NCI-H2029 treated with DMSO at 0.1 percent for 48 hours (cell line): ENCODE measurements around the gene ITGA4.

ENCODE experiments used
- DNase-seq: peaks from one replicate; lab custom pipeline; 2025; lab: John Stamatoyannopoulos, UW

Gene ITGA4

DNA sequence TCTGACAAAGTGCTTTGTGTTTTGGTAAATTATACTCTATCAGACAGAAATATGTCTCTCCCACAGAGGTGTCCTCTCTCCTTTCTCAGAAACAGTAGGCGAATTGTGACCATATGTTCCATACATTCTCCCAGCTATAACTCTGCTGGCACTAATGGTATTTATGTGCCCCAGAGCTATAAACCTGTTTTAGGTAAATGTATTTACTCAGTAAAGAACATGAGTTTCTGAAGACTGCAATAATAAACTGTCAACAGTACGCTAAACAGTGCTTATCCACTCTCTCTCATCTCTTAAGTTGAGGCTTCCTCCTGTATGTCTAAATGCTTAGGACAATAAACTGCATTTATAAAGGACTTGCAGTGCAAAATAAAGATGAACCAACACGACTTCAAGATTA is 58.5 kb downstream of the ITGA4 start:
- no peak for DNase-seq

DNA sequence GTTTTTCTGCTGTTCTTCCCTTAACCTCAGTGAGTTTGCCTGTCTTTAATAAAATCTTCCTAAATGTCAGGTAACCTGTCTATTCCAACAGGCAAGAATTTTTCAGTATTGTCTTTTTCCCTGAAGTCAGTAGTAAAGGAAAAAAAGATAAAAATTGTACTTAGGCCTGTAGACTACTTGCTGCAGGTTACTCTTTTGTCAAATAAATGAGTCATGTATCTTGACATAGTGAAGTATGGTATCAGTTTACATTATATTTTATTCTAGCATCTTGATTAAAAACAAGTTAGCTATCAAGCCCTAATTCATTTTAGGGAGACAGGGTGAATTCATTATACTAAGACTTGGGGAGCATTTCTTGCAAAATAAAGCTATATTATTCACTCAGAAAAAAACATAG is 59.8 kb downstream of the ITGA4 start:
- DNase-seq, result no peak

DNA sequence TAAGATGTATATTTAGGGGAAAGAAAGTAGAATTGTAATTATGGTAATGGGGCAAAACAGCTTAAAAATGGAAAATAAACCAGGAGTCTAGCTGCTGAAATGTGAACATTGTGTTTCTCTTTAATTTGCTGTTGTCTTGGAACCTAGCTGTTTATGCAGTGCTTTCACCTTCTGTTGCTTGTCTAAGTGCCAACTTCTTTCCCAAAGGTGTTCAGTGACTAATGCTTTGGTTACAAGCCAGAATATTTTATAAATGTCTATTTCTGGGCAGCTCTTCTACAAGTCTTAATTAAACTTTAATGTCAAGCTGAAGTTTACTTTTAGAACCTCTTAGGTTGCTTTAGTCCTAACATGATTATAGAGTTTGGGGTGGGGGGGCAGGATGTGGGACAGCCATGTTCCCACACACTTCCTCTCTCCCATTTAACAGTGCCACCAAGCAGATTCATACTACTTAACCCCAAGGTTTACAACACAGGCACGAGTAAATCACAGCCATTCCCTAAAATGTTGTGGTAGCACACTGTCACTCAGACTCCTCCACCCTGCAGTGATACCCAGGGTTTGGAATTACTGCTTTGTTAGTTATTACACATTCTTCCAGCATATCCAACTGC is 60.6 kb downstream of the ITGA4 start:
- no peak for DNase-seq

DNA sequence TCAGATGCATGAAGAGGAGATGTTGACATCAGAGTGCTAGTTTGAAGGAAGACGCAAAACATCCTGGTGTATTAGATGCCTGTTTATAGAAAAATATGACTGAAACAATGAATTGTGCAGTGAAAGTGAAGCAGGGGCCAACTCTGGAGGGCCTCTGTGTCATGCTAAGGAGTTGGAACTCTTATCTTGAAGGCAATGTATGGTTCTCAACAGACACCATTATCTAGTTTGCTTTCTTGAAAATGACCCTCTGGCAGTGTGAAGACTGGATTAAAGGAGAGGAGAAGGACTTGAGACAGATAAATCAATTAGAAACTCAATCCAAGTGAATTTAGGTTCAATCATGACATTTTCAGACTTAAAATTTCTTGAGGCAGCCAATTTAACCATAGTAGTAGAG is 63.1 kb downstream of the ITGA4 start:
- DNase-seq, result no peak

DNA sequence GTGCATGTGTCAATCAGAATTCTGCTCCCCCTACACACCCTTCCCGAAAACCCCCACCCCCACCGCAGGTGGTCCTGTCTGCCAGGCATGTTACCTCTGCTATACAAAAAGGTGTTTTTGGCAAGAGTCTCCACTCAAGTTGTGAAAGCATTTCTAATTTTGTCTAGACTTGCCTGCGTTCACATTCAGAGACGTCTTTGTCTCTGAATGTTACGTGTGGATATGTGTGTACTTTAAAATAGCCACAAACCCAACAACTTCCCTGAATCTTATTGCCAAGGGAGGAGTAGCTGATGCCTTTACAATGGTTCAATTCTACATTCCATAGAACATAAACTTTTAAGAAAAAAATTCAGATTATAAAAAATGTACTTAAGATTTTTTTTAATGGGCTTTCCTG is 66.6 kb downstream of the ITGA4 start:
- no peak for DNase-seq

DNA sequence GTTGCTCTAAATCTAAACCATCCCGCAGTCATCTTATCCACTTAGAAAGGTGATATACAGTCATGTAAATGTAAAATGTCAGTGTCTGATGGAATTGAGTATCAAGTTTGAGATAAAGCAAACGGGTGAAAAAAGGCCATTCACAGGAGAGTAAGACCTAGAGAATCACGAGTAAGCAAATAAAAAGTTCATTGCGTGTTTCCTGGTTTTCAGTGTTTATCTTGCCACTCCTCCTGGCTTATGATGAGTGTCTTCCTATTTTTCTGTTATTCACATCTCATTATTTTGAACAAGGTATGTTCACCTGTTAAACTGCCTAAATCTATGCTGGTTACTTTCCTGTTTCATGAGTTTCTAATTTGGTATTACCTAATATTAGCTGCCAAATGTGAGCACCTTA is 68.8 kb downstream of the ITGA4 start:
- DNase-seq, result no peak

DNA sequence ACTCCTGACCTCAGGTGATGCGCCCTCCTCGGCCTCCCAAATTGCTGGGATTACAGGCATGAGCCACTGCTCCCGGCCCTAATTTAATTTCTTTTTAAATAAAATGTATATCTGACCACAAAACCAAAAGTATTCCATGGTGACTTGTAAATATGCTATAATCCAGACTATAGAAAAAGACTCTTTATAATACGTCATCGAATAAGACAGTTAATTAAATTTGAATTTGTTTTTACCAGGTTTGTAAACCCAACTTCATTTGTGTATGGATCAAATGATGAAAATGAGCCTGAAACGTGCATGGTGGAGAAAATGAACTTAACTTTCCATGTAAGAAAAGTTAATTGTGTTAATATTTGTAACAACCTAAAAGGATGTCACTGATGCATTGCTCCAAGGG is 69.9 kb downstream of the ITGA4 start:
- DNase-seq, result no peak

DNA sequence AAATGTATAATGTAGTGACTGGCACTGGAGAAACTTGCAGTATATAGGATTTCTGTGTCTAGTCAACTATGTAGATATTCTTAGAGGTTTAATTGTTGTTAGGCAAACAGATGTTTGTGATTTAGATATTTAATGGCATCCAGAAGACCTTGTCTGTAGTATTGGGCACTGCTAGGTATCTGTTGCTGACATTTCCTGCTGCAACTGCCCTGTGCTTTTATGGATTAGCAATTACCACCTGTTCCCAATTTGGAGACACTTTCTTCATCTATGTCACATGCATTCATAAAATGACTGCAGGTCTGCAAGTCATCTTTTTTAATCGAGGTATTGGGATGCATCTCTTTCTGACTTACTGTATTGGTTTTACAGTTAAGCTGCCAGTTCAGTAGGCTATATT is 71.3 kb downstream of the ITGA4 start:
- DNase-seq, result no peak

DNA sequence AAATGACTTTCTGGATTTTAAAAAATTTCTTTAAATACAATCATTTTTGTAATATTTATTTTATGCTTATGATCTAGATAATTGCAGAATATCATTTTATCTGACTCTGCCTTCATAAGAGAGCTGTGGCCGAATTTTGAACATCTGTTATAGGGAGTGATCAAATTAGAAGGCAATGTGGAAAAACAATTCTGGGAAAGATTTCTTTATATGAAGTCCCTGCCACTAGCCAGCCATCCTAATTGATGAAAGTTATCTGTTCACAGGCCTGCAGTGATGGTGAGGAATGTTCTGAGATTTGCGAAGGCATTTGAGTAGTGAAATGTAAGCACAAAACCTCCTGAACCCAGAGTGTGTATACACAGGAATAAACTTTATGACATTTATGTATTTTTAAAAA is 79.5 kb downstream of the ITGA4 start:
- no peak for DNase-seq

DNA sequence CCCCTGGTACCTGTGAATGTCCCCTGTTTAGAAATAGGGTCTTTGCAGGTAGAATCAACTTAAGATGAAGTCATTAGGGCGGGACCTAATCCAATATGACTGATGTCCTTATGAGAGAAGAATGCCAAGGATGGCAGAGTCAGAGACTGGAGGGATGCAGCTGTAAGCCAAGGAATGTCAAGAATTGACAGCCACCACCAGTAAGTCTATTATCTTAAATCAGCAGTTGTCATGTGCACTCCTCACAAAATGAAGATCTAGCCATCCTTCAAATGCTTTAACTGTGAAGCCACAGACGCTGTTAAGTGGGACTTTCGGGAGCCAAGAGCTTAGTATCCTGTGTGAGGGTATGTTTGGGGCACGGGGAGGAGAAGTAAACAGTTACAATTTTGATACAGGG is 83.2 kb downstream of the ITGA4 start:
- no peak for DNase-seq

DNA sequence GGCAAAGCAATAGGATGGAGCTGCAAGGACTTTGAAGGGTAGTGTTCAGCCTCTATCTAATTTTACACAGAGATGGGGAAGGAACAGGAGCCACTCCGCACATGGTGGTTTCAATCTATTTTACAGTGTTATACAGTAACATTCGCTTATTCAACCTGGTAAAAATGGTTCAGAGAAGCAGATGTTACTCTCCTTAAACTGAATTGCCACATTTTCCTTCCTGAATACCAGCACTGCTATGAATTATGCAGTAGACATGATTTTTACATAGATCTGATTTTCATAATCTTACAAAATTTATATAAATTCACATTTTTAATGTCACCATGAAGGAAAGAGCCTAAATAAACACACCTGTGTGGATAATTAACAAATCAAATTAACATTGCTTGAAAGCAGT is 85.0 kb downstream of the ITGA4 start:
- no peak for DNase-seq

DNA sequence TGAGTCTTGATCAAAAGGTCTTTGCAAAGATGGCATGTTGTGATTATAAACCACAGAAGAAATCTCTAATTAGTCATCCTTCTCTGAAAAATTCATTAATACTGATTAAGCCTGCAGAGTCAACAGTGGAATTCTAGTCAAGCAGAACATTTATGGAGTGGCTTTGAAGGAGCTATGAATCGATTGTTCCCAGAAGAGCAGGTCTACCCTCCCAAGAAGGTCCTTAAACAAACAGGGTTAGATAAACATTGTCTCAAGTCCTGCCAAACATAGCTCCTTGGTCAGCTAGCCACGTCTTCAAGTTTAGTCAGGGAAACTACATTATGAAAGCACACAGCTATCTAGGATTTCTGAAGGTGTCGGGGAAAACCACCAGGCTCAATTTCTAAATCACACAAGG is 88.9 kb downstream of the ITGA4 start:
- DNase-seq, result no peak

DNA sequence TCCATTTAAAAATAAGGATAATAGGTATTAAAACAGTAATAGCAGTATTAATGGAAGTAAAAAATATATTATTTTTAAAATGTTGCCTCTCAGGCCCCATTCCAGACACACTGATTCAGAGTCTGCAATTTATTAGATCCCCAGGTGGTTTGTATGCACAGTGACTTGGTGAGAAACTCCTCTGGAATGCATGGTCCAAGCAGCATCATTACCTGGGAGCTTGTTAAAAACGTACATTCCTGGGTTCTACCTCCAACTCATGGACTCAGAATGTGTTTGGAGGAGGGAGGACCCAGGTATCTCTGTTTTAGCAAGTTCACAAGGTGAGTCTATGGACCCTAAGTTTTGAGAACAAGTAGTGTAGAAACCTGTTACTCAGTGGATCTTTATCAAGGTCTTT is 95.6 kb downstream of the ITGA4 start:
- no peak for DNase-seq

DNA sequence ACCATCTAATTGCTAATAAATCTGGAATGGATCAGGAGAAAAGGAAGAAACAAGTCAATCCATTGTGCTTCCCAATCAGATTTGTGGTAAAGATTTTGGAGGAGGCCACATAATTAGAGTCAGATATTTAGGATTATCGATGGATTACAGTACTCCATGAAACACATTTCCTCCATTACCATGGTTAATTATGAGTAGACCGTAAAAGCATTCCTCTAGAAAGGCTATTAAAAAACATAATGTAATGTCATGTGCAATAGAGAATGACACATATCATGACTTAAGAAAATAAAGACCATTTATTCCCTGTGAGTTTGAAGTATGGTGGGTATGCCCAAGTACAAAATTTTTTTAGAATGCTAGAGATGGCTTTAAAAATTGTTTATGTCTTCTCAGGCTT is 96.1 kb downstream of the ITGA4 start:
- no peak for DNase-seq

DNA sequence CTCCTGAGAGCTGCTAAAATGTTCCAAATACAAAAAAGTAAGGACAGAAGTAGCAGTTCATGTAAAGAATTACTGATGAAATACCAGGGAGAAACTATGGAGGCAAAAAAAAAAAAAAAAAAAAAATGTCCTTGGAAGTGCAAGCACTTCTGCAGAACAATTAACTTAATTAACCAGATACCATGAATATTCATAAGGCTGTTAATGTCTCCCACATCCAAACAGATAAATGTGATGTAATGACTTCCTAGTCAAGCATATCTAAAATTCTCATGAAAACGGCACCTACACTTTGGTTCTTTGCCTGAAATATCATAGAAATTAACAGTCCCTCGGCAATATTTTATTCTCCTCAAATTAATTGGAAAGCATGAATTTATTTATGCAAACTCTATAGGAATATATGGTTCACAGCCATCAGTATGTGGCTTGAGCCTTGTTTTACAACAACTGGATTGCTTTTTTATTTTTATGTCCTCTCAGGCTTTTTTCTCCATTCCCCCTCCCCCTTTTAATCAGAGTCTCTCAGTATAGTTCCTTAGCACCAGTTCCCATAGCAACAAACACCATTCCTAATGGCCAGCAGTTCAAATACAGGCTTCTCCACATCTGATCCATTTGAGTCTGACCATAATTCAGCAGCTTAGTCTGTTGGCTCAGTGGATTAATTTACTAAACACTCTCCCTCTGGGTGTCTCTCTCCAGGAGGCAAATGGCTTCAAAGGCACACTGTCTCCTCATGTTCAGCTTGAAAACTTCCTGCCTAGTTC is 97.1 kb downstream of the ITGA4 start:
- DNase-seq, result no peak

DNA sequence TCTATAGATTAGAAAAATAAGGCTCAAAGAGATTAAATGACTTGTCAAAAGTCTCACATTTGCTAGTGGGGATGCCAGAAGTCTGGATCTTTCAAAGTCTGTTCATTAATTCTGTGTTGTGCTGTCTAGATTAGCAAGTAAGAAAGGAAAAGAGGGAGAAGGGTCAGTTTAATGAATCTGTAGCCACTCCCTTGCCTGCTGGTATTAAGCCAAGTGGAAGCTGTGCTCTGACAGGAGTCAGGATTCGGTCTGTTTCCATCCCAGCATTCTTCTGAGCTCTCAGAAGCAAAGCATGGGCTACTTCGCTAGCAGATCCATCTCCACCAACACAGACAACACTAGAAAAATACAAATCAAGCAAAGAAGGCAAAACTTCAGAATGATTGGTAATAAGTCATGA is 101.2 kb downstream of the ITGA4 start:
- no peak for DNase-seq

DNA sequence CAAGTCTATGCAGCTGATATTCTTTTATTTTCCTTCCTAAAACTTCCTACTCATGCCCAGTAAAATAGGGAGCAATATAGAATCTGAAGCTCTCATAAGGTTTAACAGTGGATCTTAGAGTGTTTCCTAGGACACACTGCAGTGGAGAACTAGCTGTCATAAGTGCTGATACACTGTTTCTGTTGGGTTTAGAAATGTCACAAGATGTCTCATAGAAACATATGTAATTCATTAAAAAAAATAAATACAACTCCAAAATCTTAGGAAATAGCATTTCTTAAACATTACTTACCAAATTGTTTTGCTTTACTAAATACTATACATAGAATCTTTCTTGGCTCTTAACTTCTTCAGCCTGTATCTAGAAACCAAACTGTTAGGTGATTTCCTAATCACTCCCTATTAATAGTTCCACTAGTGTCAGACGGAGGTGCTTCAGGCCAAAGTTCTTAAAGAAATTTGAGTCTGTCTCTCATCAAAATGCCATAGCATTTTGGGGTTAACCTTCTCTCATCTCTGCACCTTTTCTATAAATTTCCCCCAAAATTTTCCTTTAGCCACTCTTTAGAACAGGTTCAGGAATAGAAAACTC is 106.0 kb downstream of the ITGA4 start:
- no peak for DNase-seq

DNA sequence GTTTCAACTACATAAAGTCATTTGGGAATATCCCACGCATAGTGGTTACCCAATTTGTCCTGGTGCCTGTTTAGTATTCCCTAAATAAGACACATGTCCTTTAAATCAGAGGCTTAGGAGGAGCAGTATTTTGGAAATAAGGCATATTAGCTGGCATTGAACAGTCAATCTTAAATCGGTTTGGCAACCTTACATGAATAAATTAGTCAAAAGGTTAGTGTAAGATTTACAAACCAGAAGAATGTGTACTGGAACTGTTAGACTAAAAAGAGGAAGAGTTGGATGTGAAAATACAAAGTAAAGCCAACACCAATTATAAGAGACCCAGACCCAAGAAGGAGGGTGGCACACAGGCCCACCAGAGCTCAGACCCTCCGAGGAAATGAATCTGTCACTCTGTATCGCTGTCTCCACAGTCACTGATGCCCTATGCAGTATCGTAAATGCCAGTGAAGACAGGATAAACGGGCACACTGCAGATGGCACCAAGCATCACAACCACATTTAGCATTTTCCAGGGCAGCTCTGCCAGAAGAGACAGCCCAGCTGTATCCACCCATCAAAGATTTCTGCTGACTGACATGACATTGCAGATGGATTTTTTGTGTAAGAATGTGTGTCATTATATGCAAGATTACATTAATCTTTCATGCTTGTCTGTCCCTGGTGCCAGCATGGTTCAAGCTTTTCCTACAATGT is 109.3 kb downstream of the ITGA4 start:
- no peak for DNase-seq

DNA sequence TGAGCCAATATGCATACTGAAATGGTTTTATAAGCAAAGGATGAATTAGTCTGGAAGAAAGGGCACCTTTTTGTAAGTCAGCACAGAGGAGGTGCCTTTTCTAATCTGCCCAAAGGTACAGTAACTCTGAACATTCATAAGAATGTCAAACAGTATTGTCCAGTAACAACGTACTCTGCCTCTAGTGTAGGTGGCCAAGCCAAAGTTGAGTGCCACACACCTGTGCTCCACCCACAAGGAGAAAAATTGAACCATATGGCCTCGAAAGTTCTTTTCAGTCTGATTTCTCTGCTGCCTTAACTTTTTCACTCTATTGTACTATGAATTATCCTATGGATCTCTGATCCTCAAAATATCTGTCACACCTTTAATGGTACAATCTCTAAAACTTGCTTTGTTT is 112.9 kb downstream of the ITGA4 start:
- DNase-seq, result no peak

DNA sequence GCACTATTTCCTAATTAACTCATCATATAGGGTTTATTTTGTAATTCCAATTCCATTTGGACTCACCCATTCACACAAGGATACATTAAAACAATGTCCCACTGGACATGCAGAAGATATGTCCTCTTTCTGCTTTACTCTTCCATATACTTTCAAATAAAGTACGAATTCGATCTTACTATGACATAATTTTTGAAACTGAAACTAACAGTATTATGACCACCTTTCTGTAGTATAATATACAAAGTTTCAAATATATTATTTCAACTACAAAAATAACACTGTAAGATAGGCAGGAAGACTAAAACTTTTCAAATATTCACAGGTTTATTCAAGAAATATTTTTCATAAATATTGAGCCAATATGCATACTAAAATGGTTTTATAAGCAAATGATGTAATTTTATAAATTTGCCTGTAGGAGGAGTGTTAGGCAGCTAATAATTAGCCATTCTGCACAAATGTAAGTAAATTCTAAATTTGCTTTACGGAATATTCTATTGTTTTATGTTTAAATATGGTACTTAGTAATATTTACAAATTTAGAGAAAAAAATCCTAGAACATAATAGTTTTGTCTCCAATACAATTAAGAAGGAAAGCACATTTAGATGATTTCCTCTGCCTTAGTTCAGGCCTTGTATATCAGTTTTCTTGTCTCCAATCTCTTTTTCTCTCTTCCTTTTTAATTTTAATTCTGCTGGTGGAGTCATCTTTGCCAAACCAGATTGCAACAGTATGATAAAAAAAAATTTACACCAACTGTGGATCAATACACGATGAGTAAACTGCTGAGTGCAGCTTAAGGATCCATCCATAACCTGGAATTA is 113.9 kb downstream of the ITGA4 start:
- DNase-seq, result no peak

DNA sequence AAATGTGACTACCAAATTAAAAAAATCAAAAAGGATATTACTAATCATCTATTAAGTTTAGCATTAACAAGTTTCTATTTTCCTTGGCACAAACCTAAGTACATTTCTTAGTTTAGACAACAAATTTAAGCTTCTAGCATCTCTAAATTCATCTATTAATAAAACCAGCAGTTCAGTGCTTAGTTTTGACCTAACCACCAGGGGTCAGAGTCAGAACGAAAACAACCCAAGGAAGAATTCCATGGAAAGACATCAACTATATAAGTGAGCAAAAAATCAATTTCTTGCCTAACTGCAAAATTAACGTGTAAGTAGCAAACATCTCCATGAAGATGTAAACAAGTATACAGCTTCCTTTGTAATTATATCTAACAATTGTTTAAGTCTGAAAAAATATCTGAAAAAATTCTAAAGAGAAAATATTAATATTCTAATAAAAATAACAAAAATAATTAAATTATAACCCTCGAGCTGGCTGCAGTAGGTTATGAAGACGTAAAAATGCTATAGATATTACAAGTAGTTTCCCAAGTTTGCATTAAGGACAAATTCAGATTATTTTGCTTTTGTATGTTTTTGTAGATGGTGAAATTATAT is 116.1 kb downstream of the ITGA4 start:
- no peak for DNase-seq

DNA sequence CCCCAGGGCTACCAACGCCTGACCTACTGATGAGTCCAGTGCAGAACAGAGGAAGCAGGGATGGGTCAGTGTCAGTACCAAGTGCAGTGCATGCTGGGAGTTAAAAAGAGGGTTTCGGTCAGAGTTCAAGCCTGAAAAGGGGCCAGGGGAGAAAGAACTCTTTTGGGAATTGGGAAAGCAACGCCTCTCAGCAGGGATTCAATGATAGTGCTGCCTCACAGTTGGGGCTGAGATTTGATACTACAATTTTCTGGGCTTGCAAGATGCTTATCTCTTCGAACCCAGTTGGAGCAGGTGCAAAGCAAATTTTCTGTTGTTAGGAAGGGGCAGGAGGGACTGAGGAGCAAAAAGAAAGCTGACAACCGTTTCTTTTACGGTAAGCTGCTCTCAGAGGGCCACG is 117.1 kb downstream of the ITGA4 start:
- no peak for DNase-seq
